OCI-LY3 (cell line): ENCODE measurements around the gene PYY.

ENCODE experiments used
- H2AFZ ChIP-seq: fragments of 200-600, 300-600 bp; shearing (Covaris generic); 2 replicates; pipeline ENCODE4 v1.6.0; 2014; ENCODE audit warnings: antibody characterized with exemption, low read depth, low read length
- H3K27ac ChIP-seq: fragments of 200-600, 300-600 bp; sonication (generic); 2 replicates; pipeline ENCODE4 v1.5.1; 2014; ENCODE audit warnings: mild to moderate bottlenecking, low read length, moderate library complexity, mixed read lengths
- H3K27me3 ChIP-seq: fragments of 200-600, 300-600 bp; sonication (generic); 2 replicates; pipeline ENCODE4 v1.6.1; 2014; ENCODE audit warnings: low read depth, low read length, mixed read lengths
- H3K36me3 ChIP-seq: fragments of 200-600, 300-600 bp; sonication (generic); replicated peaks from 2 replicates; pipeline ENCODE3; 2014; ENCODE audit warnings: low read depth, low read length, mixed read lengths
- H3K4me1 ChIP-seq: fragments of 300-600, 200-600 bp; sonication (generic); 2 replicates; pipeline ENCODE4 v1.6.1; 2014; ENCODE audit warnings: low read length, mixed read lengths
- H3K4me2 ChIP-seq: fragments of 200-600, 300-600 bp; sonication (generic); 2 replicates; pipeline ENCODE4 v1.6.1; 2014; ENCODE audit warnings: low read length, mixed read lengths
- H3K4me3 ChIP-seq: fragments of 300-600, 200-600 bp; sonication (generic); 2 replicates; pipeline ENCODE4 v1.5.1; 2014; ENCODE audit warnings: antibody characterized with exemption, mild to moderate bottlenecking, low read length, moderate library complexity
- H3K79me2 ChIP-seq: fragments of 300-600, 200-600 bp; shearing (Covaris generic); 2 replicates; pipeline ENCODE4 v1.6.1; 2014; ENCODE audit warnings: mild to moderate bottlenecking, low read length, mixed read lengths
- H3K9ac ChIP-seq: fragments of 300-600, 200-600 bp; shearing (Covaris generic); 2 replicates; pipeline ENCODE4 v1.6.0; 2014; ENCODE audit warnings: mild to moderate bottlenecking, low read length, moderate library complexity
- H3K9me3 ChIP-seq: fragments of 200-600, 300-600 bp; shearing (Covaris generic); 2 replicates; pipeline ENCODE4 v1.6.1; 2014; ENCODE audit warnings: low read length, mixed read lengths; ENCODE audit not compliant: insufficient read depth
- H4K20me1 ChIP-seq: fragments of 200-600, 300-600 bp; sonication (generic); 2 replicates; pipeline ENCODE4 v1.6.1; 2016; ENCODE audit warnings: low read length, mixed read lengths; ENCODE audit not compliant: insufficient read depth
- EZH2phosphoT487 ChIP-seq: fragments of 200-600 bp; shearing (Covaris generic); IDR thresholded peaks from 2 replicates; pipeline ENCODE4 v1.6.1; 2018; ENCODE audit warnings: antibody characterized with exemption, mixed run types, low read depth
- TF ChIP-seq, protein P1 (sequence below): fragments of 200-600, 300-600 bp; sonication (generic); IDR thresholded peaks from 2 replicates; pipeline ENCODE4 v1.5.1; 2014; ENCODE audit warnings: antibody characterized with exemption, low read length, low read depth

The PYY gene

GRCh38 chr17:43946781-43947180, 7.0 kb downstream of the PYY start:
- Histone ChIP-seq H3K27ac (no peak overlapping the region), H3K4me3 (no peak overlapping the region), H3K9me3 (no peaks in the 10 kb centered on the region), H3K9ac (no peak overlapping the region), H2AFZ (no peak overlapping the region), H3K4me1 (peaks cover 7% of the 10 kb centered on the region), H3K27me3 (no peaks in the 10 kb centered on the region), H3K4me2 (0 out of 2 replicates have a peak overlapping the region, but pooled peaks have one; percentile 5), H3K36me3 (no peaks in the 10 kb centered on the region), H4K20me1 (no peaks in the 10 kb centered on the region), H3K79me2 (no peaks in the 10 kb centered on the region)
- TF ChIP-seq, protein P1, sequence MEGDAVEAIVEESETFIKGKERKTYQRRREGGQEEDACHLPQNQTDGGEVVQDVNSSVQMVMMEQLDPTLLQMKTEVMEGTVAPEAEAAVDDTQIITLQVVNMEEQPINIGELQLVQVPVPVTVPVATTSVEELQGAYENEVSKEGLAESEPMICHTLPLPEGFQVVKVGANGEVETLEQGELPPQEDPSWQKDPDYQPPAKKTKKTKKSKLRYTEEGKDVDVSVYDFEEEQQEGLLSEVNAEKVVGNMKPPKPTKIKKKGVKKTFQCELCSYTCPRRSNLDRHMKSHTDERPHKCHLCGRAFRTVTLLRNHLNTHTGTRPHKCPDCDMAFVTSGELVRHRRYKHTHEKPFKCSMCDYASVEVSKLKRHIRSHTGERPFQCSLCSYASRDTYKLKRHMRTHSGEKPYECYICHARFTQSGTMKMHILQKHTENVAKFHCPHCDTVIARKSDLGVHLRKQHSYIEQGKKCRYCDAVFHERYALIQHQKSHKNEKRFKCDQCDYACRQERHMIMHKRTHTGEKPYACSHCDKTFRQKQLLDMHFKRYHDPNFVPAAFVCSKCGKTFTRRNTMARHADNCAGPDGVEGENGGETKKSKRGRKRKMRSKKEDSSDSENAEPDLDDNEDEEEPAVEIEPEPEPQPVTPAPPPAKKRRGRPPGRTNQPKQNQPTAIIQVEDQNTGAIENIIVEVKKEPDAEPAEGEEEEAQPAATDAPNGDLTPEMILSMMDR: no peak
- no peak for TF ChIP-seq EZH2phosphoT487

DNA sequence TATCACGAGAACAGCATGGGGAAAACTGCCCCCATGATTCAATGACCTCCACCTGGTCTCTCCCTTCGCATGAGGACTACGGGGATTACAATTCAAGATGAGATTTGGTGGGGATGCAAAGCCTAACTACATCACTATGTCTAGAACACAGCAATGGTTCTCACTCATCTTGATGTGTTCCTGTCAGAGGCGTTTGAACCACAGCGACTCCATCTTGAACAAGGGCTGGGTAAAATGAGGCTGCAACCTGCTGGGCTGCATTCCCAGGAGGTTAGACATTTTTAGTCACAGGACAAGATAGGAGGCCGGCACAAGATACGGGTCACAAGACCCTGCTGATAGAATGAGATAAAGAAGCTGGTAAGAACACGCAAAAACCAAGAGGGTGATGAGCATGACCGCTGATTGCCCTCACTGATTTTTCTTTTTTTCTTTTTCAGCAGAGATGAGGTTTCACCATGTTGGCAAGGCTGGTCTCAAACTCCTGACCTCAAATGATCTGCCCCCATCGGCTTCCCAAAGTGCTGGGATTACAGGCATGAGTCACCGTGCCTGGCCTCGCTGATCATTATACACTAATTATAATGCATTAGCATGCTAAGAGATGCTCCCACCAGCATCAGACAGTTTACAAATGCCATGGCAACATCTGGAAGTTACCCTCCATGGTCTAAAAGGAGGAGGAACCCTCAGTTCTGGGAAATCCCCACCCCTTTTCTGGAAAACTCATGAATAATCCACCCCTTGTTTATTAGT, 8.5 kb downstream of the PYY start:
- no peaks in the 10 kb centered on the region for H3K9me3 ChIP-seq
- no peak overlapping the region for H3K4me2 ChIP-seq
- H3K27ac ChIP-seq: no peak overlapping the region
- H3K9ac ChIP-seq: no peak overlapping the region
- no peaks in the 10 kb centered on the region for H3K79me2 ChIP-seq
- H3K4me1 ChIP-seq: peaks cover 7% of the 10 kb centered on the region
- no peak for TF ChIP-seq EZH2phosphoT487
- TF ChIP-seq, protein P1: no peak
- no peak overlapping the region for H2AFZ ChIP-seq
- no peaks in the 10 kb centered on the region for H3K27me3 ChIP-seq
- no peaks in the 10 kb centered on the region for H3K36me3 ChIP-seq
- no peak overlapping the region for H3K4me3 ChIP-seq
- no peaks in the 10 kb centered on the region for H4K20me1 ChIP-seq

- no peaks in the 10 kb centered on the region for H3K9me3 ChIP-seq
- no peak within 1 kb of the TSS for H3K9ac ChIP-seq
- TF ChIP-seq, protein P1: no peak
- TF ChIP-seq EZH2phosphoT487: no peak
- H3K4me2 ChIP-seq: no peak within 1 kb of the TSS
- H4K20me1 ChIP-seq: no peaks in the 10 kb centered on the region
- H3K79me2 ChIP-seq: no peaks in the 10 kb centered on the region
- no peaks in the 10 kb centered on the region for H3K27me3 ChIP-seq
- no peak within 1 kb of the TSS for H2AFZ ChIP-seq
- no peaks in the 10 kb centered on the region for H3K36me3 ChIP-seq
- peaks cover 10% of the 10 kb centered on the region for H3K4me1 ChIP-seq
- no peak within 1 kb of the TSS for H3K27ac ChIP-seq
- H3K4me3 ChIP-seq: no peak within 1 kb of the TSS
Observed at GRCh38 chr17:43942051-43942685, 11.6 kb downstream of the PYY start, which contains the start of gene PPY. Gene PPY (minus strand): TSS chr17:43942476. CDS start chr17:43941654, 822 bp downstream.

- no peaks in the 10 kb centered on the region for H3K27me3 ChIP-seq
Observed at GRCh38 chr17:43940630-43941029, 13.1 kb downstream of the PYY start.

More at GRCh38 chr17:43940630-43941029, 13.1 kb downstream of the PYY start:
- Histone ChIP-seq H3K36me3 (no peaks in the 10 kb centered on the region), H4K20me1 (no peaks in the 10 kb centered on the region), H2AFZ (no peak overlapping the region), H3K79me2 (no peaks in the 10 kb centered on the region), H3K9me3 (no peaks in the 10 kb centered on the region), H3K4me2 (no peak overlapping the region), H3K9ac (no peak overlapping the region), H3K4me1 (0 out of 2 replicates have a peak, but pooled peaks cover 4% of the 10 kb centered on the region), H3K4me3 (no peak overlapping the region), H3K27ac (no peak overlapping the region)
- no peak for TF ChIP-seq EZH2phosphoT487
- TF ChIP-seq, protein P1: peak; percentile 44
